PC-3 (cell line): Measurements from ENCODE around the gene PRSS48. TPM values are rescaled to one million over a fixed set of nuclear protein-coding genes. Genes with fewer than 3 reads are reported as not detected.

Experiments used
- total RNA-seq: library from RNA; depleted of rRNA; stranded (reverse); fragments of >200 nt; gene quantifications from 2 replicates; pipeline ENCODE4 v1.2.3, GENCODE V29; 2014; rRNA removed

PRSS48 gene
- total RNA-seq, 1 experiment from 2014 or later, result not detected

Other genes with a start within 250 kb of the PRSS48 start
- gene RPS3A, start 177.5 kb upstream of the PRSS48 start, total RNA-seq, result 560 and 571 TPM in 2 replicates
- 30.1 and 31.1 TPM in 2 replicates for gene SH3D19, start 48.4 kb downstream of the PRSS48 start, total RNA-seq
- gene FHIP1A, start 132.0 kb downstream of the PRSS48 start, total RNA-seq, result 11.3 and 13.8 TPM in 2 replicates